ENCODE data around the gene CDK9.
A peak's percentile ranks its signal among the peaks of the same experiment; 100 is the strongest.
"Not testable (repeated sequence)": the region's sequence is repeated elsewhere in the genome, so short reads cannot be mapped to it uniquely, and the experiment has no call there.

The CDK9 gene

GRCh38 chr9:127785933-127786772 lies at the start of gene CDK9:
TSS of gene CDK9 (plus strand) at chr9:127786034. CDS start at chr9:127786149, 115 bp downstream.
- peak; percentile 86 for DNase-seq

GRCh38 chr9:127738666-127739065 lies 47.2 kb upstream of the CDK9 start:
- no peak for DNase-seq

GRCh38 chr9:127739614-127740330 lies 46.1 kb upstream of the CDK9 start:
- DNase-seq = no peak

- DNase-seq = no peak
Observed at GRCh38 chr9:127741831-127742434, 43.9 kb upstream of the CDK9 start.

- no peak for DNase-seq
Observed at GRCh38 chr9:127742435-127743088, 43.3 kb upstream of the CDK9 start.

GRCh38 chr9:127744398-127745110 lies 41.3 kb upstream of the CDK9 start:
- DNase-seq = no peak

- no peak for DNase-seq
Observed at GRCh38 chr9:127746959-127747569, 38.8 kb upstream of the CDK9 start.

GRCh38 chr9:127749090-127749787 lies 36.6 kb upstream of the CDK9 start:
- no peak for DNase-seq

- DNase-seq = no peak
Observed at GRCh38 chr9:127751269-127752054, 34.4 kb upstream of the CDK9 start.

GRCh38 chr9:127753148-127753547 lies 32.7 kb upstream of the CDK9 start:
- DNase-seq = no peak

GRCh38 chr9:127753622-127754021 lies 32.2 kb upstream of the CDK9 start:
- no peak for DNase-seq

GRCh38 chr9:127754099-127755060 lies 31.5 kb upstream of the CDK9 start:
- no peak for DNase-seq

- DNase-seq = no peak
Observed at GRCh38 chr9:127755061-127756060, 30.5 kb upstream of the CDK9 start.

GRCh38 chr9:127756233-127756632 lies 29.6 kb upstream of the CDK9 start:
- DNase-seq = no peak

GRCh38 chr9:127756776-127757175 lies 29.1 kb upstream of the CDK9 start:
- not testable (repeated sequence) for DNase-seq

GRCh38 chr9:127758843-127759242 lies 27.0 kb upstream of the CDK9 start:
- DNase-seq = no peak

- no peak for DNase-seq
Observed at GRCh38 chr9:127761061-127761460, 24.8 kb upstream of the CDK9 start.

GRCh38 chr9:127761491-127761956 lies 24.3 kb upstream of the CDK9 start:
- DNase-seq = no peak
